HepG2 (cell line): ENCODE measurements around the gene EPB41L5. TPM values are rescaled to one million over a fixed set of nuclear protein-coding genes. Genes with fewer than 3 reads are reported as not detected.

ENCODE experiments used
- ATAC-seq: fragments of 200-7000 bp; cut with Tn5 transposase; 3 replicates; pipeline ENCODE4 v1.9.1; 2020; ENCODE audit warnings: mild to moderate bottlenecking, moderate library complexity
- BruUV-seq: library from RNA; stranded (reverse); fragments of 400-500 nt; replicated peaks from 2 replicates; lab custom pipeline; 2021; lab: Mats Ljungman, UMichigan
- CTCF ChIA-PET: fragments of 300-600 bp; formaldehyde crosslinking; extraction: SDS; loops from one replicate; lab custom pipeline; 2021; ENCODE audit warnings: low total read pairs, inconsistent platforms, low intra/inter-chr PET ratio; lab: Yijun Ruan, JAX
- POLR2A ChIA-PET: fragments of 350-600 bp; sonication (Branson Sonifier 250); formaldehyde crosslinking; loops from one replicate; lab custom pipeline; 2020; ENCODE audit warnings: antibody characterized with exemption, inconsistent platforms; lab: Yijun Ruan, JAX
- DNase-seq: peaks from one replicate; pipeline ENCODE4 v3.0.0-alpha.2; 2015; ENCODE audit warnings: low spot score
- FAIRE-seq: peaks from 3 replicates; lab custom pipeline; 2011; peaks lifted over from hg19 to GRCh38; lab: Jason Lieb, UNC
- H2AFZ ChIP-seq: one replicate; pipeline ENCODE4 v1.6.1; 2011; ENCODE audit warnings: low read length, inconsistent platforms
- H3K27ac ChIP-seq: fragments of 300-600 bp; 3 replicates; pipeline ENCODE4 v1.8.0; 2011; ENCODE audit warnings: mixed run types, mild to moderate bottlenecking, mixed read lengths, low read length, inconsistent platforms; ENCODE audit not compliant: insufficient read depth; ENCODE audit errors: extremely low read length
- H3K27me3 ChIP-seq, 2 experiments: fragments of 200-600 bp in 1 of 2; 2 replicates in 1 of 2; 3 replicates in 1 of 2; pipeline versions ENCODE4 v1.6.0 to v1.8.0; 2011; ENCODE audit warnings: low read length in 2 of 2, mild to moderate bottlenecking in 2 of 2, moderate library complexity in 2 of 2, inconsistent platforms in 1 of 2; ENCODE audit not compliant: insufficient read depth in 2 of 2, control insufficient read depth in 1 of 2
- H3K36me3 ChIP-seq, 2 experiments: fragments of 200-600 bp in 1 of 2; replicated peaks in 1 of 2; 2 replicates in 1 of 2; 3 replicates in 1 of 2; pipeline versions ENCODE4 v1.5.1 to v1.8.0; 2011; ENCODE audit warnings: low read length in 2 of 2, inconsistent platforms in 1 of 2; ENCODE audit not compliant: insufficient read depth in 2 of 2, control insufficient read depth in 1 of 2
- H3K4me1 ChIP-seq: 2 replicates; pipeline ENCODE4 v1.5.1; 2012; ENCODE audit warnings: low read length, inconsistent platforms; ENCODE audit not compliant: insufficient read depth
- H3K4me2 ChIP-seq: 2 replicates; pipeline ENCODE4 v1.6.0; 2011; ENCODE audit warnings: low read depth, low read length, inconsistent platforms
- H3K4me3 ChIP-seq, 3 experiments: fragments of 200-600 bp in 1 of 3; sonication (generic), shearing (Covaris generic) in 1 of 3; replicated peaks in 1 of 3; 2 replicates each; pipeline ENCODE4 v1.5.1; 2011 to 2016; ENCODE audit warnings: low read length in 3 of 3, inconsistent platforms in 2 of 3, low read depth in 2 of 3, mild to moderate bottlenecking in 2 of 3, control low read depth in 1 of 3, mixed read lengths in 1 of 3; ENCODE audit not compliant: insufficient read depth in 1 of 3
- H3K79me2 ChIP-seq: one replicate; pipeline ENCODE4 v1.6.1; 2011; ENCODE audit warnings: low read length, inconsistent platforms; ENCODE audit not compliant: insufficient read depth
- H3K9ac ChIP-seq: 2 replicates; pipeline ENCODE4 v1.6.0; 2011; ENCODE audit warnings: mild to moderate bottlenecking, low read depth, low read length, inconsistent platforms; ENCODE audit not compliant: insufficient read depth
- H3K9me3 ChIP-seq: 2 replicates; pipeline ENCODE4 v1.5.1; 2012; ENCODE audit warnings: mild to moderate bottlenecking, low read length
- H4K20me1 ChIP-seq: 2 replicates; pipeline ENCODE4 v1.6.0; 2011; ENCODE audit warnings: inconsistent platforms, mild to moderate bottlenecking, low read length, moderate library complexity; ENCODE audit not compliant: insufficient read depth
- ARID4A ChIP-seq: sonication (generic); formaldehyde crosslinking; IDR thresholded peaks from 2 replicates; pipeline ENCODE4 v1.5.0; 2020; ENCODE audit warnings: mild to moderate bottlenecking, missing genetic modification reagents, borderline replicate concordance
- IKZF5 ChIP-seq: IDR thresholded peaks from 2 replicates; pipeline ENCODE4 v1.6.1; 2018; ENCODE audit warnings: missing genetic modification reagents, mild to moderate bottlenecking, missing compliant biosample characterization
- ZC3H13 ChIP-seq: sonication (generic); formaldehyde crosslinking; IDR thresholded peaks from 2 replicates; pipeline ENCODE4 v1.8.1; 2023; ENCODE audit warnings: mild to moderate bottlenecking, missing genetic modification reagents, moderate library complexity
- WGBS: methylation state at CpG from one replicate; pipeline ENCODE4 v1.1.6; 2017; ENCODE audit warnings: low lambda C conversion rate; 5-methylcytosine and 5-hydroxymethylcytosine counted together
- in situ Hi-C: cut with HindIII; loops from 2 replicates; pipeline ENCODE4 v1.10.0; 2017; ENCODE audit warnings: low pct_unique_long_range_greater_than_20kb; ENCODE audit not compliant: extremely low pct_ligation_motif_present
- intact Hi-C: fragments of 100-400 bp; cut with micrococcal nuclease; formaldehyde crosslinking; loops from one replicate; pipeline ENCODE4 v1.10.0; 2022; ENCODE audit not compliant: unreplicated experiment
- polyA plus RNA-seq, 8 experiments: library from polyadenylated mRNA; depleted of rRNA in 3 of 8; stranded (reverse) in 7 of 8; unstranded in 1 of 8; fragments of >200 nt; fragmentation: Illumina TruSeq in 4 of 8; extraction: Trizol in 4 of 8; gene quantifications; 2 replicates each; pipeline versions ENCODE4 v1.2.1 to v1.2.3, GENCODE V29; 2011 to 2016; ENCODE audit warnings: low read depth in 4 of 8, missing spikeins in 1 of 8, mixed read lengths in 1 of 8; ENCODE audit not compliant: insufficient read depth in 1 of 8
- total RNA-seq, 5 experiments: library from RNA; depleted of rRNA; stranded (reverse); fragments of >200 nt; fragmentation: Illumina TruSeq; extraction: Trizol; gene quantifications; 2 replicates each; pipeline ENCODE4 v1.2.3, GENCODE V29; 2016; ENCODE audit warnings: low read depth in 1 of 5

Gene EPB41L5
- total and polyA plus RNA-seq, 2 of the 13 experiments (the other 11 are each of a cell fraction or from before 2014, with no cell fraction given) = 40.5 to 47.5 TPM

- no peak for TF ChIP-seq IKZF5 (CRISPR knock-in tag)
Observed at GRCh38 chr2:120218181-120218580, 205.3 kb downstream of the EPB41L5 start (continued).

- H3K36me3 ChIP-seq = no peaks in the 10 kb centered on the region
- no peak overlapping the region for H2AFZ ChIP-seq
- no peak overlapping the region for H3K4me2 ChIP-seq
- intact Hi-C loops (no loop called here), in situ Hi-C loops (no loop called here)
- CTCF ChIA-PET = no interaction called here
- no peak for DNase-seq
- H3K9me3 ChIP-seq = no peaks in the 10 kb centered on the region
- no peaks in the 10 kb centered on the region for H3K79me2 ChIP-seq
- FAIRE-seq = no peak
- BruUV-seq = no TSS peak
- peaks cover 6 to 7% of the 10 kb centered on the region in 2 experiments; a peak in 4 of 5 replicates for H3K27me3 ChIP-seq
- no peak overlapping the region for H3K9ac ChIP-seq
- WGBS = 91% methylated on average over 5 of the region's 5 CpGs
- H4K20me1 ChIP-seq = no peaks in the 10 kb centered on the region
- TF ChIP-seq ARID4A (CRISPR knock-in tag) = no peak
- TF ChIP-seq ZC3H13 (CRISPR knock-in tag) = 0 out of 2 replicates have a peak, but pooled peaks have one; percentile 15
- POLR2A ChIA-PET = no interaction called here
- H3K4me3 ChIP-seq = no peak overlapping the region
- peaks cover 22% of the 10 kb centered on the region for H3K4me1 ChIP-seq
- no peak overlapping the region for H3K27ac ChIP-seq
- no peak for ATAC-seq
Observed at GRCh38 chr2:120219291-120219690, 206.4 kb downstream of the EPB41L5 start.
